CD4-positive, alpha-beta T cell (primary cell): ENCODE measurements around the gene SCAPER. TPM values are rescaled to one million over a fixed set of nuclear protein-coding genes. Genes with fewer than 3 reads are reported as not detected.
A peak's percentile ranks its signal among the peaks of the same experiment; 100 is the strongest.

ENCODE experiments used
- ATAC-seq: fragments of 200-7000 bp; cut with Tn5 transposase; one replicate; pipeline ENCODE4 v1.10.0; 2022; ENCODE audit warnings: mild to moderate bottlenecking; ENCODE audit not compliant: poor library complexity
- CTCF ChIA-PET: fragments of 350-600 bp; sonication (Branson Sonifier 250); formaldehyde crosslinking; loops from one replicate; lab custom pipeline; 2021; ENCODE audit warnings: antibody characterized with exemption, inconsistent platforms; lab: Charles Lee
- POLR2A ChIA-PET: fragments of 350-600 bp; sonication (Branson Sonifier 250); formaldehyde crosslinking; loops from one replicate; lab custom pipeline; 2021; ENCODE audit warnings: antibody characterized with exemption, inconsistent platforms; lab: Charles Lee
- DNase-seq, 14 experiments: peaks; one replicate each; pipeline ENCODE4 v3.0.0-alpha.2; 2013 to 2020; ENCODE audit warnings: mixed read lengths in 2 of 14
- H3K27ac ChIP-seq, 2 donors: one replicate each; pipeline versions ENCODE4 v1.5.1 to v1.7.0; 2013; ENCODE audit warnings: low read length in 2 of 2, low read depth in 1 of 2, mild to moderate bottlenecking in 1 of 2
- H3K27me3 ChIP-seq, 2 experiments: 1 replicate in 1 of 2; 2 replicates in 1 of 2; pipeline versions ENCODE4 v1.6.1 to v1.7.0; 2013; ENCODE audit warnings: low read length in 2 of 2, control low read depth in 1 of 2, mild to moderate bottlenecking in 1 of 2, moderate library complexity in 1 of 2; ENCODE audit not compliant: insufficient read depth in 2 of 2, control insufficient read depth in 1 of 2
- H3K36me3 ChIP-seq: one replicate; pipeline ENCODE4 v1.6.1; 2013; ENCODE audit warnings: low read length, control low read depth; ENCODE audit not compliant: insufficient read depth
- H3K4me1 ChIP-seq: one replicate; pipeline ENCODE4 v1.6.1; 2013; ENCODE audit warnings: low read length, control low read depth; ENCODE audit not compliant: insufficient read depth
- H3K4me3 ChIP-seq: one replicate; pipeline ENCODE4 v1.5.1; 2013; ENCODE audit warnings: mild to moderate bottlenecking, low read length, moderate library complexity
- H3K9me3 ChIP-seq, 2 experiments: 1 replicate in 1 of 2; 2 replicates in 1 of 2; pipeline versions ENCODE4 v1.6.1 to v1.7.0; 2013; ENCODE audit warnings: low read length in 2 of 2, mild to moderate bottlenecking in 2 of 2, control low read depth in 1 of 2, moderate library complexity in 1 of 2; ENCODE audit not compliant: control insufficient read depth in 1 of 2, insufficient read depth in 1 of 2
- H3K27ac Mint-ChIP-seq: one replicate; pipeline ENCODE4 v1.8.0; 2020; ENCODE audit warnings: mixed read lengths
- H3K27me3 Mint-ChIP-seq: one replicate; pipeline ENCODE4 v1.8.0; 2021; ENCODE audit warnings: mixed read lengths
- H3K36me3 Mint-ChIP-seq: one replicate; pipeline ENCODE4 v1.8.0; 2021; ENCODE audit warnings: low read depth, mixed read lengths
- H3K4me1 Mint-ChIP-seq: one replicate; pipeline ENCODE4 v1.8.0; 2021; ENCODE audit warnings: low read depth, mixed read lengths
- H3K4me3 Mint-ChIP-seq: one replicate; pipeline ENCODE4 v1.8.0; 2020; ENCODE audit warnings: mild to moderate bottlenecking, mixed read lengths
- H3K9me3 Mint-ChIP-seq: one replicate; pipeline ENCODE4 v1.8.0; 2020; ENCODE audit warnings: mixed read lengths
- intact Hi-C, 2 experiments: fragments of 100-400 bp; cut with DNase I in 1 of 2; cut with micrococcal nuclease in 1 of 2; formaldehyde crosslinking; loops; one replicate each; pipeline versions ENCODE4 v1.15.1 to v1.9.0; 2023 to 2025; cut with DNase I, micrococcal nuclease
- total RNA-seq, 174 experiments: library from RNA in 2 of 174; stranded (reverse) in 2 of 174; gene quantifications; one replicate each; pipeline ENCODE4 v1.2.3 and lab custom pipeline; 2021 to 2026
- TF ChIP-seq, protein P1 (sequence below): fragments of 200-600 bp; IDR thresholded peaks from one replicate; pipeline ENCODE4 v1.8.0; 2022; ENCODE audit warnings: antibody characterized with exemption, mild to moderate bottlenecking

The SCAPER gene
- total RNA-seq, 2 experiments from 2014 or later: 40.3 to 41.2 TPM

DNA sequence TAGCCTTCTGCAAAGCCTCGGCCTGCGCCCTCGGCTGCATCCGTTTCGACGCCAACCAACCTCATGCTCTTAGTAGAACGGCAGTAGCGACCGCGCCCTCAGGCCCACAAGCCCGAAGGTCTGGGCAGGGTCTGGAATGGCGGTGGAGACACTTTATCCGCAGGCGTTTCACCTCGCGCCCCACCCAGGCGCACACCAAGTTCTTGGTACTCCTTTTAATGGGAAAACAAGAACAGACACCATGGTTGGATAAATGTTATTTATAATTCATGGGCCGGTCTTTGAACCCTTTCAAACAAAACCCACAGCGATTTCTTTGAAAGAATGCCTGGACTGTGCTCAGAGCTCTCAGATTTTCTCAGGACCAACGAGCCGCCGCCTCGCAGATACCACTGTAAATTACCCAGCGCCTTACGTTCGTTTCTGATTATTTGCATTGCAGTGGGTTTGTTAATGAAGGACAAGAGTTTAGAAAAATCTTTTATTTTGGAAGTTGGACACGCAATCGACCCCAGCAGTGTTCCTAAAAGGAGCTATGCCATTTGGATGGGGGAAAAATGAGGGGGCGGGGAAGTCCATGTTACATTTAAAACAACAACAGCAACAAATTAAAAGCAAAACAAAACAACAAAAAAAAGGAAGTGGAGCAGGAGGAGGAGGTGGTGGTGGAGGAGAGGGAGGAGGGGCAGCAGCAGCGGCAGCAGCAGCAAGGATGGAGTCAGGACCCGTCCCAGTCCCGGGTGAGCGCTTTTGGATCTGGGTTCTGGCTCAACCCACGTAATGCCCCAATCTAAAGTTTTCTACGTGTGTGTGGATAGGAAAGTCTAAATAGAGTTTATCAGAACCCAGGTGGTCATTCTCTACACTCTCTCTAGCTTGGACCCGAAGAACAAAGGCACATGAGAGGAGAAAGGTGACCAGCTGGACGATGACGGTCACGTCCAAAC lies 569.6 kb downstream of the SCAPER start:
- ChIA-PET CTCF (interaction anchor here (0.7 kb wide), 1 partner anchor 782 kb away, joined by 5 read pairs; no protein-coding TSS in a partner anchor), POLR2A (interaction anchor here (1.0 to 1.2 kb wide), 3 partner anchors 10 to 24 kb away, joined by 3 to 4 read pairs (median 4); partner anchors contain the start of gene ETFA)
- peaks cover 79 to 82% of the 10 kb centered on the region in 2 experiments for H3K27me3 ChIP-seq
- Mint-ChIP-seq H3K36me3 (no peaks in the 10 kb centered on the region), H3K27me3 (peaks cover 85% of the 10 kb centered on the region), H3K4me1 (peaks cover 52% of the 10 kb centered on the region), H3K9me3 (no peaks in the 10 kb centered on the region), H3K4me3 (peak overlapping the region; percentile 78), H3K27ac (no peak overlapping the region)
- intact Hi-C loops: loop anchor here in 1 of 2 experiments (5.0 kb wide), 1 partner anchor 48 kb away; no protein-coding TSS in a partner anchor
- peaks cover 0 to 52% of the 10 kb centered on the region in 2 experiments for H3K9me3 ChIP-seq
- peak overlapping the region; percentile 42 for H3K4me3 ChIP-seq
- TF ChIP-seq, protein P1, sequence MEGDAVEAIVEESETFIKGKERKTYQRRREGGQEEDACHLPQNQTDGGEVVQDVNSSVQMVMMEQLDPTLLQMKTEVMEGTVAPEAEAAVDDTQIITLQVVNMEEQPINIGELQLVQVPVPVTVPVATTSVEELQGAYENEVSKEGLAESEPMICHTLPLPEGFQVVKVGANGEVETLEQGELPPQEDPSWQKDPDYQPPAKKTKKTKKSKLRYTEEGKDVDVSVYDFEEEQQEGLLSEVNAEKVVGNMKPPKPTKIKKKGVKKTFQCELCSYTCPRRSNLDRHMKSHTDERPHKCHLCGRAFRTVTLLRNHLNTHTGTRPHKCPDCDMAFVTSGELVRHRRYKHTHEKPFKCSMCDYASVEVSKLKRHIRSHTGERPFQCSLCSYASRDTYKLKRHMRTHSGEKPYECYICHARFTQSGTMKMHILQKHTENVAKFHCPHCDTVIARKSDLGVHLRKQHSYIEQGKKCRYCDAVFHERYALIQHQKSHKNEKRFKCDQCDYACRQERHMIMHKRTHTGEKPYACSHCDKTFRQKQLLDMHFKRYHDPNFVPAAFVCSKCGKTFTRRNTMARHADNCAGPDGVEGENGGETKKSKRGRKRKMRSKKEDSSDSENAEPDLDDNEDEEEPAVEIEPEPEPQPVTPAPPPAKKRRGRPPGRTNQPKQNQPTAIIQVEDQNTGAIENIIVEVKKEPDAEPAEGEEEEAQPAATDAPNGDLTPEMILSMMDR: no peak
- ATAC-seq (no peak), DNase-seq (peak in 3 of 14 experiments; percentile 34 to 43 (median 43))
- H3K4me1 ChIP-seq: peaks cover 57% of the 10 kb centered on the region
- H3K36me3 ChIP-seq: no peaks in the 10 kb centered on the region
- no peak overlapping the region for H3K27ac ChIP-seq

DNA sequence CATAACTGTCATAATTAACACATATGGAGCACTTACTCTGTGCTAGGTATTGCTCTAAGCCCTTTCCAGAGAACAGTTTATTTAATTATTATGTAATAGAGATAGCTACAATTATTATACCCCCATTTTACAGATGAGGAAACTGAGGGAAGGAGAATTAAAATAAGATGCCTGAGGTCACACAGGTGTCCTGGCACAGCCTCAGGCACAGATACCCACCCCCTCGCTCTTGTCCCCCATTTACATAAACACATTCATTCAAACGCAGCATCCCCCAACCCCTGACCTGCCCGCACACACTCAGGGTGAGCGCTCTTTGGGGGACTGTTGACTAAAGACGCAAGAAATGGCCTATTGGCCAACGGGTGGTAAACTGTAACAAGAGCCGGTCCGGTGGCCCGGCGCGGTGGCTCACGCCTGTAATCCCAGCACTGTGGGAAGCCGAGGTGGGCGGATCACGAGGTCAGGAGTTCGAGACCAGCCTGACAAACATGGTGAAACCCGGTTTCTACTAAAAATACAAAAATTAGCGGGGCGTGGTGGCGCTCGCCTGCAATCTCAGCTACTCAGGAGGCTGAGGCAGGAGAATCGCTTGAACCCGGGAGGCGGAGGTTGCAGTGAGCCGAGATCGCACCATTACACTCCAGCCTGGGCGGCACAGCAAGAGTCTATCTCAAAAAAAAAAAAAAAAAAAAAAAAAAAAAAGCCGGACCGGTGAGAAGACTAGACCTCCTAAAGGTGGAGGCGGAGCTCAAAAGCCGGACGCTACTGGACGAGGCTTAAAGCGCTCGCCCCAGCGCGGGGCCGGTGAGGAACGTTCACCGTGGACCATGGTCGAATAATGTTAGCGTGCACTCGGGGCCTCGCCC lies 570.5 kb downstream of the SCAPER start:
- no peak overlapping the region for H3K27ac Mint-ChIP-seq
- H3K27me3 Mint-ChIP-seq: peaks cover 83% of the 10 kb centered on the region
- intact Hi-C loops: loop anchor here in 1 of 2 experiments (5.0 kb wide), 1 partner anchor 47 kb away; no protein-coding TSS in a partner anchor
- no peak overlapping the region for H3K4me3 ChIP-seq
- H3K9me3 Mint-ChIP-seq: no peaks in the 10 kb centered on the region
- ATAC-seq: no peak
- H3K4me1 Mint-ChIP-seq: peaks cover 43% of the 10 kb centered on the region
- peaks cover 73 to 74% of the 10 kb centered on the region in 2 experiments for H3K27me3 ChIP-seq
- H3K36me3 ChIP-seq: no peaks in the 10 kb centered on the region
- TF ChIP-seq, protein P1: no peak
- H3K4me3 Mint-ChIP-seq: peak overlapping the region; percentile 78
- peaks cover 48% of the 10 kb centered on the region for H3K4me1 ChIP-seq
- ChIA-PET CTCF (interaction anchor here (0.7 to 1.5 kb wide), 2 partner anchors 11 to 783 kb away, joined by 4 to 5 read pairs; no protein-coding TSS in a partner anchor), POLR2A (no interaction called here)
- peaks cover 0 to 43% of the 10 kb centered on the region in 2 experiments for H3K9me3 ChIP-seq
- no peak for DNase-seq
- H3K36me3 Mint-ChIP-seq: no peaks in the 10 kb centered on the region
- H3K27ac ChIP-seq: no peak overlapping the region
